ENCODE measurements around the gene NR2C2. TPM values are rescaled to one million over a fixed set of nuclear protein-coding genes. Genes with fewer than 3 reads are reported as not detected.

NR2C2 gene
- total RNA-seq, 4 donors from 2014 or later, result 55.6 to 84.3 (median 69.1) TPM

GRCh38 chr3:14957153-14957552, 9.8 kb downstream of the NR2C2 start:
- Histone ChIP-seq H3K4me3 (no peak overlapping the region), H3K4me1 (no peaks in the 10 kb centered on the region), H3K27ac (no peak overlapping the region), H3K9me3 (no peaks in the 10 kb centered on the region), H3K27me3 (no peaks in the 10 kb centered on the region), H3K36me3 (peaks cover 0 to 5% (median 0%) of the 10 kb centered on the region in 3 donors)
- TF ChIP-seq CTCF (IDR thresholded peaks at IDR 0.05), result no peak
- TF ChIP-seq POLR2A (IDR thresholded peaks at IDR 0.05), result no peak
- no peak for DNase-seq

GRCh38 chr3:14957925-14958324, 10.5 kb downstream of the NR2C2 start:
- Histone ChIP-seq H3K36me3 (peaks cover 0 to 5% (median 0%) of the 10 kb centered on the region in 3 donors), H3K27me3 (no peaks in the 10 kb centered on the region), H3K4me1 (no peaks in the 10 kb centered on the region), H3K9me3 (no peaks in the 10 kb centered on the region), H3K4me3 (no peak overlapping the region), H3K27ac (no peak overlapping the region)
- DNase-seq, result no peak
- no peak for TF ChIP-seq POLR2A (IDR thresholded peaks at IDR 0.05)
- no peak for TF ChIP-seq CTCF (IDR thresholded peaks at IDR 0.05)

- Histone ChIP-seq H3K27ac (peak overlapping the region in 2 of 4 donors; percentile 20 to 43), H3K4me3 (no peak overlapping the region), H3K27me3 (no peaks in the 10 kb centered on the region), H3K9me3 (no peaks in the 10 kb centered on the region), H3K36me3 (peaks cover 0 to 5% (median 0%) of the 10 kb centered on the region in 3 donors), H3K4me1 (no peaks in the 10 kb centered on the region)
- TF ChIP-seq CTCF (IDR thresholded peaks at IDR 0.05) (no peak), POLR2A (IDR thresholded peaks at IDR 0.05) (no peak)
- DNase-seq, result no peak
Observed at GRCh38 chr3:14959359-14959943, 12.1 kb downstream of the NR2C2 start.

GRCh38 chr3:14962762-14963161, 15.4 kb downstream of the NR2C2 start:
- Histone ChIP-seq H3K27ac (no peak overlapping the region), H3K4me1 (no peaks in the 10 kb centered on the region), H3K9me3 (no peaks in the 10 kb centered on the region), H3K36me3 (peaks cover 0 to 10% (median 0%) of the 10 kb centered on the region in 3 donors), H3K27me3 (no peaks in the 10 kb centered on the region), H3K4me3 (no peak overlapping the region)
- no peak for TF ChIP-seq POLR2A (IDR thresholded peaks at IDR 0.05)
- TF ChIP-seq CTCF (IDR thresholded peaks at IDR 0.05), result no peak
- DNase-seq, result no peak

GRCh38 chr3:14967285-14967684, 19.9 kb downstream of the NR2C2 start:
- no peak for DNase-seq
- Histone ChIP-seq H3K36me3 (peaks cover 0 to 8% (median 0%) of the 10 kb centered on the region in 3 donors), H3K9me3 (no peaks in the 10 kb centered on the region), H3K4me1 (no peaks in the 10 kb centered on the region), H3K27me3 (no peaks in the 10 kb centered on the region), H3K27ac (no peak overlapping the region), H3K4me3 (no peak overlapping the region)
- no peak for TF ChIP-seq CTCF (IDR thresholded peaks at IDR 0.05)
- no peak for TF ChIP-seq POLR2A (IDR thresholded peaks at IDR 0.05)
